DMS153 (cell line): ENCODE measurements around the gene OPN4.

Experiments
- DNase-seq: peaks from one replicate; lab custom pipeline; 2025; lab: John Stamatoyannopoulos, UW

Gene OPN4

GRCh38 chr10:86647773-86648703 lies 6.3 kb upstream of the OPN4 start:
- DNase-seq: no peak

- DNase-seq: peak; percentile 43
These were observed 5.5 kb upstream of the OPN4 start for GRCh38 chr10:86648704-86649427.

- DNase-seq: no peak
These were observed 4.7 kb upstream of the OPN4 start for GRCh38 chr10:86649471-86650150.

GRCh38 chr10:86650151-86650550 lies 4.2 kb upstream of the OPN4 start:
- DNase-seq: no peak

GRCh38 chr10:86651021-86651471 lies 3.3 kb upstream of the OPN4 start:
- DNase-seq: no peak

GRCh38 chr10:86651631-86652331 lies 2.6 kb upstream of the OPN4 start:
- DNase-seq: no peak

GRCh38 chr10:86652361-86653202 lies 1.8 kb upstream of the OPN4 start:
- DNase-seq: peak; percentile 96

GRCh38 chr10:86653379-86653778 lies 968 bp upstream of the OPN4 start:
- no peak for DNase-seq

- no peak for DNase-seq
These were observed 360 bp upstream of the OPN4 start for GRCh38 chr10:86653987-86654386.

GRCh38 chr10:86655173-86655540 lies 810 bp downstream of the OPN4 start:
- no peak for DNase-seq

GRCh38 chr10:86655596-86655995 lies 1.2 kb downstream of the OPN4 start:
- no peak for DNase-seq

GRCh38 chr10:86657011-86657395 lies 2.7 kb downstream of the OPN4 start:
- no peak for DNase-seq

- DNase-seq: no peak
These were observed 3.2 kb downstream of the OPN4 start for GRCh38 chr10:86657396-86658011.

GRCh38 chr10:86658261-86658741 lies 4.0 kb downstream of the OPN4 start:
- DNase-seq: no peak

- no peak for DNase-seq
These were observed 4.4 kb downstream of the OPN4 start for GRCh38 chr10:86658751-86659150.

GRCh38 chr10:86659161-86659691 lies 4.9 kb downstream of the OPN4 start:
- no peak for DNase-seq

- DNase-seq: no peak
These were observed 5.5 kb downstream of the OPN4 start for GRCh38 chr10:86659721-86660453.

- DNase-seq: peak; percentile 9
These were observed 7.0 kb downstream of the OPN4 start for GRCh38 chr10:86661161-86662025.
